GM18502 (cell line): ENCODE measurements around the gene CSPG5.

Experiments used
- ATAC-seq: cut with Tn5 transposase; IDR thresholded peaks from one replicate; pipeline ENCODE4 v1.9.1; 2021; ENCODE audit warnings: mild to moderate bottlenecking; ENCODE audit not compliant: unreplicated experiment, poor library complexity

The CSPG5 gene, protein sequence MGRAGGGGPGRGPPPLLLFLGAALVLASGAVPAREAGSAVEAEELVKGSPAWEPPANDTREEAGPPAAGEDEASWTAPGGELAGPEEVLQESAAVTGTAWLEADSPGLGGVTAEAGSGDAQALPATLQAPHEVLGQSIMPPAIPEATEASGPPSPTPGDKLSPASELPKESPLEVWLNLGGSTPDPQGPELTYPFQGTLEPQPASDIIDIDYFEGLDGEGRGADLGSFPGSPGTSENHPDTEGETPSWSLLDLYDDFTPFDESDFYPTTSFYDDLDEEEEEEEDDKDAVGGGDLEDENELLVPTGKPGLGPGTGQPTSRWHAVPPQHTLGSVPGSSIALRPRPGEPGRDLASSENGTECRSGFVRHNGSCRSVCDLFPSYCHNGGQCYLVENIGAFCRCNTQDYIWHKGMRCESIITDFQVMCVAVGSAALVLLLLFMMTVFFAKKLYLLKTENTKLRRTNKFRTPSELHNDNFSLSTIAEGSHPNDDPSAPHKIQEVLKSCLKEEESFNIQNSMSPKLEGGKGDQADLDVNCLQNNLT

DNA sequence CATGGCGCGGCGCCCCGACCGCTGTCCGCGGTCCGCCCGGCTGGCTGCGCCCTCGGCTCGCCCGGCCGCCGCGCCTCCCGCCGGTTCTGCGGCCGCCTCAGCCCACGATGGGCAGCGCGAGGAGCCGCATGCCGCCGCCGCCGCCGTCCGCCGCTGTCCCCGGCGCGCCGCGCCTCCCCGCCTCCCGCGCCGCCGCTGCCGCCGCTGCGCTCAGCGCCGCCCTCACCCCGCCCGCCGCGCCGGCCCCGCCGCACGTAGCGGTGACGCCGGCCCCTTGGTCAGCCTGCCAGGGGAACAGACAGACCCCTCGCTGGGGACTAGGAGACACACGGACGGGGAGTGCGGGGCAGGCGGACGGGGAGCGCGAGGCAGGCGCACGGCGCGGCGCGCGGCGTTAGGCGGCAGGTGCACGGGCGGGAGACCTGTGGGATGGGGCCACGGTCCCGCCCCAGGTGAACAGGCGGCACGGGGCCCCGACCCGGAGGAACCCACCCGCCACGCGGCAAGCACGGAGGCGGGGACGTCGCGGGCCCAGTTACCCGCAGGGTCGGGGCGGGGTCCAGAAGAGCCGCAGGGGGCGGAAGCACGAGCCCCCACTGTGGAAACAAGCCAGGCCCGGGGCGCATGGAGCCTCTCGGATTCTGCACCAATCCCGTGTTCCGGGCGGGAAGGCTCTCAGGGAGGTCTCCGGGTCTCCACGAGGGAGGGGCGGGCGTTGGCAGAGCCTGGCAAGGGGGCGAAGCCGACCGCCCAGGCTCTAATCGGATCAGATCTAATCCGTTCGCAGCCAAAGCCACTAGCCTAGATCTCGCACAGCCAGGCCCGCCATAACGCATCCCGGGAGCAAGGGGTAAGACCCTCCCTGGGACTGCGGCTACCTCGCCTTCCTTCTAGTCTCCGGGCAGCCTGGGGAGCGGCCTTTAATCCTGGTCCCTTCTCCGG, at the start of gene CSPG5:
TSS of gene CSPG5 (minus strand) at position 175 of the 942 bp plus-strand sequence. CDS start at position 3, 172 bp downstream.
- no peak for ATAC-seq

DNA sequence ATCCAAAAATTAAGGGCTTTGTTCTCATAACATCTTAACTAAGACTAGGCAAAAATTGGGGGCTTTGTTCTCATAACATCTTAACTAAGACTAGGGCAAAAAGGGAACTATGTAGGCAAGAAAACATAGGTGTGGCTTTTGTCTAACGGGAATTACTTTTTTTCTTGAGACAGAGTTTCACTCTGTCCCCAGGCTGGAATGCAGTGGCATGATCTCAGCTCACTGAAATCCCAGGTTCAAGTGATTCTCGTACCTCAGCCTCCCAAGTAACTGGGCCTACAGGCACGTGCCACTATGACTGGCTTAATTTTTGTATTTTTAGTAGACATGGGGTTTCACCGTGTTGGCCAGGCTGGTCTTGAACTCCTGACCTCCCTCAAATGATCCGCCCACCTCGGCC, 49.8 kb upstream of the CSPG5 start:
- no peak for ATAC-seq

DNA sequence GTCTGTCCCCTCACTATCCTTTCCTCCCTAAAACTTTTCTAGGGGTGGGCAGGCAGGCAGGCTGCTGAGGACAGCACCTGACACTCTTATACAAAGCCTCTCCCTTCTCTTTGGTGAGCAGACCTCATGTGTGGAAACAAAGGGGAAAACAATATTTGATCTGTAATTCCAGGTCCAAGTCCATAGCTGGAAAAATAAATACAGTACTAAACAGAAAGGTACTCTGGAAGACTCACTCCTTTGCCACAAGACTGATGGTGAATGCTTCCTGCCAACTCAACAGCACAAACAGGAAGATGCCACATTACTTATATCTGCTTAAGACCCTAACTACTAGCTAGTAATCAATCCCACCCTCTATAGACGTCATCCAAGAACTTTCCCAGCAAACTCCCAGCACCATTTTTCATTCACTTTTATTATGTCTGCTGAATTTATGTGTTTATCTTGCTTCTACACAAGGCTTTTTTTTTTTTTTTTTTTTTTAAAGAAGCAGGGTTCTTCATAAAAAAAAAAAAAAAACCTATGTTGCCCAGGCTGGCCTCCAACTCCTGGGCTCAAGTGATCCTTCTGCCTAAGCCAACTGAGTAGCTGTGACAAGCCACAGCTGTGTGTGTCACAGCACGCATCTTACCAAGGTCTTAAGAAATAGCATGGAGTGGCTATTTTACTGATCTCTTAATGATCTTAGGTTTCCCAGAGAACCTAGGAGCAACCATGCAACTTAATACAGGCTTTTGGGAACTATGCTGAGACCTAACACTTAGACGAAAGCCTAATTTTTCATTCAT, 44.2 kb upstream of the CSPG5 start:
- ATAC-seq = no peak

DNA sequence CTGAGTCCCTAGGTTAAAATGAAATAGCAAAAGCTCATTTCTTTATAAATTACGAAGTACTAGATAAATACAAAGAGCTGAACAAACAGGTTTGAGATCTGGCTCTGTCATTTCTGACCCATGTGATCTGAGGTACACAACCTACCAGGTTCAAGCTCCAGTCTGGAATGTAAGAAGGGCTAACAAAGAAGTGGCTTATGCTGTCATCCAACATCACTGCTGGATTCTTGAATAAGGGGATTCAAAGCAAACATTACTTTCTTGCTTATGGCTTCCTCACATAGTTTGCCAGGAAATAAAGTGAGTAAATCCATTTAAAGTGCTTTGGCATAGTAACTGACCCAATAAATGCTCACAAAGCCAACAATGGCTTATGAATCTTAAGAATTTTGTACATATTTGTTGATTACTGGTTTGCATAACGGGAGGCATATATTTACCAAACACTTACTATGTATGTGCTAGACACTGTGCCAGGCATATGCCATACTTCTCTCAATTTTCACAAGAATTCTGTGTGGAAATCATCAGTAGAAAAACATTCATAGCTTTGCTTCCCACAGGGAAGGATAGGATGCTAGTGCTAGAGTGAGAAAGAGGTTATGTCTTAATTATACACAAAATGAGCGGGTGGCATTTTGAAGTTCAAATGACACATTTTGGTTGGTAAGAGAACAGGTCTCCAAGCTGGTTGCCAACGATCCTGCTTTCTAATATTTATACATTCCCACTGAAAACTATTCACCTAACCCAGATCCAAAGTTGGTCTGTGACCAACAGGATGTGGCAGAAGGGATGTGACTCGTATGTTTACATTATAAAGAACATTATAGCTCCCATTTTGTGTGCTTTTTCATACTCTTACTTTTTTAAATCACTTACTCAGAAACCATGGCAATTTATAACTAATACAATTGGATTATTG, 38.7 kb upstream of the CSPG5 start:
- ATAC-seq = no peak

DNA sequence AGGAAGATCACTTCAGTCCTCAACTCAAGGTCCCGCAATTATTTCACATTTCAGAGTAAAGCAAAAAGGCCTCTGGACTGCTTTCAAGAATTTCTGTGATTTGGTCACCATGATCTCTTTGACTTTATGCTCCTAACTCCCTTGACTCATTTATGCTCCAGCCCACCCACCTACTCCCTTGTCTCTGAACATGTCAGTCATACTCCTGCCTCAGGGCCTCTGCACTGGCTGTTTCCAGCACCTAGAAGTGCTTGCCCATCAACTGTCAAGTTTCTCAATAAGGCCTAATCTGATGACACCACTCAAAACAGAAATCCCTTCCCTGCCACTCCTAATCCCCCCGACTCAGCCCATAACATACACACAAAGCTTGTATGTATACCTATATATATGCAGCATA, 36.1 kb upstream of the CSPG5 start:
- ATAC-seq = no peak

DNA sequence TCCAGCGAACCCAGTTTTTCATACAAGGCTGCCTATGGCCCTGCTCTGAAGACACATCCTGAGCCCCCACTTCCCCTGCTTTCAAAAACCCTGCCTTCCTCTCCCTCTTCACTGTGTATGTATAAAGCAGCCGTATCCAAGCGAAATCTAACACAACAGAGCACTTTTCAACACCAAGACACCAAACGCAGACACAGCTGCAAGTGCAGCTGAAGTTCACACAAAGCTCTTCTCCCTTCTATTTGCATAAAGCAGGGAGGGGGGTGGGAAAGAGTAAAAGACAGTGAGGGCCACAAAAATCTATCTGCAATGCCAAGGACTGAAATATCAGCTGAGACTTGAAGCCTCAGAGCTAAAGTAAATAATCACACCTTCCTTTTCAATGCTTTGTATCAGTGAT, 35.1 kb upstream of the CSPG5 start:
- no peak for ATAC-seq

DNA sequence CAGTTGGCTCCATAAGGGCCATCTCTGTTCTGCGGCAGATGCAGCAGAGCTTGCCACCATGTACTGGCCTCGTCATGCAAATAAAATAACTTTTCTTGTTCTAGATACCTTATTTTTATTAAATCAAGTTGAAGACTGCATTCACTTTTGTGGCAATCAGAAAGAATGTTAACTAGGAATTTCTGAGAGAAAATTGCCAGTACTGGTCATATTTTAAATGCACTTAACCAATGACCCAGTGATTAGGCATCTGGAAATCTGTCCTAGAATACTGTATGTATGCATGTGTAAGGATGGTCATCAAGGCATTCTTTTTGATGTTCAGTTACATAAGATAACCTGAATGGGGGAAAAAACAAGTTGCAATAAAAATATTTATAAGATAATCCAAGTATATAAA, 34.2 kb upstream of the CSPG5 start:
- ATAC-seq = no peak

DNA sequence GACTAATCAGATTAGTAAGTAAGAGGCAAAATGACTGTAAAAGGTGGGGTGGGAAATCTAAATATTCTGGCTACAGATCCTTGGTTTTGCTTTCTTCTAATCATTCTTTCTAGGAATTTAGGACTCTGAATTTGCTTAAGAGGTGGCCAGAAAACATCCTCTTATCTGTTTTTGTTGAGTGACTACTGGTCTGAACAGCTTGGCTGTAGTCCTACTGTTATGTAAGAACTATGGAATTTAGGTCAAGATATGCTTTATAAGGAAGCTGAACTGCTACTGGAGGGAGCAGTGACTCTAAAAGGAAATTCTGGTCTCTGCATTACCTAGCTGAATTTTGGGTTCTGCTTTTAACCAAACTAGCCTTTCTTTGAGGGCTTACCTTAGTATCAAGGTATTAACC, 33.5 kb upstream of the CSPG5 start:
- no peak for ATAC-seq

DNA sequence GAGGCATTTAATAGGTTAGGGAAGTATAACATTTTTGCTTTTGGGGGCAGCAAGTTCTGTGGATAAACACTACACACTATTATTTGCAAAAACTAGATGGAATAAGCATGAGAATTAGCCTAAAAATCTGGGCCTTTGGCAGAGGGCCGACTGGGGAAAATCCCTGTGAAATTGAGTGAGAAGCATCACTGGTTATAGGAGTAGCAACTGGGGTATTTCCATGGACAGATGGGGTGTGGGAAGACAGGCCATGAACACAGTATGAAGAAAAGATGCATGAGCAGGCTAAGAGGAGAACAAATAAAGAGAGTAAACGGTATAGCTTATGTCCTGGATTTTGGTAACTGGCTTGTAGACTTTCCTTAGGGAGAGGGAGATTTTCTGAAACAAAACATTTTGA, 32.9 kb upstream of the CSPG5 start:
- no peak for ATAC-seq

DNA sequence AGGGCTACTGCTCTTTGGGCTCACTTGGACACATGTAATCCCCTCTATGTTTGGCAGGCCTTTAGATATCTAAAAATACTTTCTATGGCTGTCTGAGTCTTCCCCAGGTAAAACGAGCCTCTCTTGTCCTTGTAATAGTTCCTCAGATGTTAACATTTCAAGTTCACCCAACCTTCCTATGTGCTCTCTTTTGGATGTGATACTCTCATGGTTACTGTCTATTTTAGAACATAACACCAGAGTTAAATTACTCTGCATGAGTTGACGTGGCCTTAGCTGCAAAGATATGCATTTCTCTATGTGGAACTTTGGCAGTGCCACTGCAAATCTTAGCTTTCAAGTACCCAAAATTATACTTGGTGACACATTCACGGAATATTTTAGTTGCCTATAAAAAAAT, 31.9 kb upstream of the CSPG5 start:
- no peak for ATAC-seq

DNA sequence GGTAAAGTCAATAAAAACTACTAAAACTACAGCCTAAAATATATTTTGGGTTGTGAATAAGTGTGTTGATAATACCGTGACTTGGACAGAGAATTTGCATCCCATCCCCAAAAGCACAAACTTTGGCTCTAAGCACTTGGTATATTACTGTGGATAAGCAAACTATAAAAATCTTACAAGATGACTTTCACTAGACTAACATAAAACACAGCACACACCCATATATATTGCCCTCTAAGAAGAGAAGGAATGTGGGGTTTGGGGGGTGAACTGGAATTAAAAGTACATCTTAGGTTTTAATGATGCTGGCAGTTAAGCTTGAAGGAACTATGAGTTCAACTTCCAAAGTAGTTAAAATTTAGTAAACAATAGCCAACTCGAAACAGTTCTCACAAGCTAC, 28.7 kb upstream of the CSPG5 start:
- no peak for ATAC-seq

DNA sequence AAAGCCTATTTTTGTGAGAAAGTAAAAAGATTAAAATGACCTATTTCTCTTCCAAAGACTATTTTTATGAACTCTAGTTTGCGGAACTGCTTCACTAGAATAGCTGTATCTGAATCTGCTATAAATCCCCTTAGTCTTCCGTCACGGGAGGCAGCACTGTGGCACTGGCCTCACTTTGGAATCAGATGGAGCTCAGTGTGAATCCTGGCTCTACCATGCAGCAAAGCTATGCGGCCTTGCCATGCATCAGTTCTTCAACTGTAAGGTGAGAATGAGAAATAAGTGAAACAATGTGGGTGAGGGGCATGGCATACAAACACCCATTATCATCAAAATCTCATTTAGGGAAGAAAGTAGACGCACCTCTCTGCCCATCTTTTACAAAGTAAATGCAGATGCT, 27.5 kb upstream of the CSPG5 start:
- ATAC-seq = no peak

DNA sequence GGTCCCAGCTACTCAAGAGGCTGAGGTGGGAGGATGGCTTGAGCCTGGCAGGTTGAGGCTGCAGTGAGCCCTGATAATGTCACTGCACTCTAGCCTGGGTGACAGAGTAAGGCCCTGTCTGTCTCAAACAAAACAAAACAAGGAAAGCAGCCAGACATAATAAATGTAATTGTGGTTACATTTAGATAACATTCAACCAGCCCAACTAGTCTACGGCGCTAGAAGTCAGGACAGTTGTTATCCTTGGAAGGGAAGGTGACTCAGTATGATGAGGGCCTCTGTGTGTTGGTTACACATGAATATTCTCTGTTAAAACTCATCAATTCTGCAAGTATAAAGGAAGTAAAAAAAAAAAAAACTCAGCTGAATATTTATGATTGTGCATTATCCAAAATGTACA, 27.0 kb upstream of the CSPG5 start:
- no peak for ATAC-seq

DNA sequence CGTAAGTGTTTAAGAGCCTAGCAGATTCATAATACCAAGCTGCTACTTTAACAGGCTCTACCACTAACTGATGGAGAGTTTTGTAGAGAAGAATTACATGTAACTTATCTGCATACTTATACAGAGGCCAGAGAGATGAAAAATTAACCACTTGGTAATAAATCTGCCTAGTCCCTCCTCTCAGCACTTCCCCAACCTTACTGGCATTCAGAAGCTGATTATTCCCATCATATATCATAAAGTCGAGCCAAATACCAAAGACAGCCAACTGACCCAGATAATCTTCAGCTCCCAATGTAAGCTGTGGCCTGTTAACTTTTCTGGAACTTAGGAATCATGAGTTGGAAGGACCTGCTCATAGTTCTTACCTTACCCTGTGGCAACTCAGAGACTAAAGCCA, 25.5 kb upstream of the CSPG5 start:
- ATAC-seq = no peak

DNA sequence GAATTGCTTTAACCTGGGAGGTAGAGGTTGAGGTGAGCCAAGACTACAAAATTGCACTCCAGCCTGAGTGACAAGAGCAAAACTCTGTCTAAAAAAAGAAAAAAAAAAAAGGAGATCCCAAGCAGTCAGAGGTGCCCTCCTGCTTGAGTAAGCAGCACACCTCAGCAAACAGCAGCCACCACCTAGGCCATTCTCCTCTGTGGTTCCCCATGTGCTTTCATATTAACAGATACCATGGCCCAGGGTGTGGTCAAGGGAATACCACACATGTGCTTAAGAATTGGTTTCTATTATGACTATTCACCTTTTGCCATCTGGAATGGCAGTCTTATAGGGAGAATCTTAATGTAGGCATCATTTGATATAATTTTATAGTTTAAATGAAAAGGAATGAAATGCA, 24.7 kb upstream of the CSPG5 start:
- no peak for ATAC-seq

DNA sequence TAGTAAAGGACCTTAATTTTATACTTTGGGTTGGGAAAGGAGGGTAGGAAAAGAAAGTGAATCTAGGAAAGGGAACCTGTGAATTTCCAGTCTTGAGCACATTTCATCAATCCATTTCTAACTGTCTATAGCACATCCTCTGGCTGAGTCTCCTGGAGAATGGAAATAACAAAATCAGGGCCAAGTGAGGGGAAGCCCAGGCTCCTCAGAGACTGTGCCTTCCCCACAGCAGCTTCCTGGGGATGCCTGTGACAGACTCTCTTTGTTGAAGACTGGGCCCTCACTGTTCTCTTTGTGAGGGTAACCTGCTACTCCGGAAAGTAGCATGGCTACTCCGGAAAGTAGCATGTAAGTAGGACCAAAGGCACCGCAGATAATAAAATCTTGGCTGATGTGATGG, 22.6 kb upstream of the CSPG5 start:
- ATAC-seq = no peak

DNA sequence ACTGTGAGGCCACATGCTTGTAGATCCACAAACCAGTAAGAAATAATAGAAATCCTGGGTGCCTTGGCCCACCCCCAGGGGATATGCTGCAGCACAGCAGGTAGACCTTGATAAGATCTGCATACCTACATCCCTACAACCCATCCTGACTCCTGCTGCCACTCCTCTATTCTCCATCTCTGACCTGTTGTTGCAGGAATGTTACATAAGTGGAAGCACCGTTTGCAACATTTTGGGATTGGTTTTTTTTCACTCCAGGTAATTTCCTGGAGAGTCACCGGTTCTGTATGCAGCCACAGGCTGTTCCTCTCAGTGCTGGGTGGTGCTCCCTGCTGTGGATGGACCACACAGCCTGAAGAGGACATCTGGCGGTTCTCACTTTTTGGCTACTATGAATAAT, 16.1 kb upstream of the CSPG5 start:
- ATAC-seq = no peak

DNA sequence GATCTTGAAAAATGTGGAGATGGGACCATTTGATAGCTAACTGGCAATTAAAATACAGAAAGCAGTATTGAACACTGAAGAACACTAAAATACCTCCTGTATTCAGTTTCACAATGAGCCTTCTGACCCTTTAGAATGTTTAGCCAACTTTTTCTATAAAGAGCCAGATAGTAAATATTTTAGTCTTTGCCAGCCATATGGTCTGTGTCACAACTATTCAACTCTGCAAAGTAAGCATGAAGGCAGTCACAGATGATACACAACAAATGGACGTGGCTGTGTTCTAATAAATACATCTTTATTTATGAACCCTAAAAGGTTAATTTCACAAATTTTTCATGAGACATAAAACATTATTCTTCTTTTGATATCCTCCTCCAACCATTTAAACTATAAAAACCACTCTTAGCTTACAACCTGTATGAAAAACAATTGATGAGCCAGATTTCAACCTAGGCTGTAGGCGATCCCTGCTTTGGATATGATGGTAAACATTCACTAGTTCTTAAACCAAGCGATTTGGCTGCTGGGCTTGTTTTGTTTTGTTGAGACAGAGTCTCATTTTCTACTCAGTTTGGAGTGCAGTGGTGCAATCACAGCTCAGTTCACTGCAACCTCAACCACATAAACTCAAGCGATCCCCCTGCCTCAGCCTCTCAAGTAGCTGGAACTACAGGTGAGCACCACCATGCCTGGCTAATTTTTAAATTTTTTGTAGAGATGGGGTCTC, 13.6 kb upstream of the CSPG5 start:
- no peak for ATAC-seq

DNA sequence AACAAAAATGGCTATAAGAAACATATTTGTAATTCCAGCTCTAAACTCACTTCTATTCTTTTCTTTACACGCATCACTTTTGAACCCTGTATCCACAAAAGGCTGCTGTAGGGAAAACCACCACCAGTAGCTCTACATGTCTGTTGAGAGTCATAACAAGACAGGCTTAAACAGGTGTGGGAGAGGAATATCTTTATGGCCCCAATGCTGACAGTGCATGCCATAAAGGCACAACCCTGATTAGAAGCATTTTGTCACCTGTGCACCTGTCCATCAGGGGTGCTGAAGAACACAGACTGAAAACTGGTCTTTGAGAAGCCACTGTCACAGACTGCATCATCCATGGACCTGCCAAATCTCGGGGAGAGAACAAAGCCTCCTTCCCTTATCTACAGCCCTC, 11.6 kb upstream of the CSPG5 start:
- no peak for ATAC-seq
